ENCODE data around the gene DLEC1.

Gene DLEC1

GRCh38 chr3:38139191-38139590 lies 100.2 kb downstream of the DLEC1 start:
- Histone ChIP-seq H4K20me1 (ENCODE audit: insufficient read depth, low read length) (0 out of 2 replicates have a peak, but pooled peaks cover under 1% of the 10 kb centered on the region), H3K27me3 (ENCODE audit: insufficient read depth, low read length, poor library complexity) (no peaks in the 10 kb centered on the region), H3K4me2 (ENCODE audit: insufficient read depth, low read length) (peak overlapping the region; percentile 97), H3K9me3 (ENCODE audit: insufficient read depth, low read length, severe bottlenecking) (no peaks in the 10 kb centered on the region), H3K36me3 (ENCODE audit: insufficient read depth, low read length) (peaks cover 39% of the 10 kb centered on the region), H3K9ac (ENCODE audit: low read depth, low read length) (peak overlapping the region; percentile 96), H3K27ac (ENCODE audit: low read length) (peak overlapping the region; percentile 78), H3K79me2 (ENCODE audit: insufficient read depth, low read length) (peaks cover 44% of the 10 kb centered on the region), H2AFZ (ENCODE audit: low read depth, low read length) (peak overlapping the region; percentile 99), H3K4me1 (ENCODE audit: insufficient read depth, low read length) (peaks cover 45% of the 10 kb centered on the region), H3K4me3 (ENCODE audit: low read depth in 1 of 2, low read length in 2 of 2) (peak overlapping the region; percentile 91 to 92)
- TF ChIP-seq CTCF (IDR thresholded peaks at IDR 0.05; ENCODE audit: borderline replicate concordance, extremely low read depth, low read length, poor library complexity, severe bottlenecking) (no peak), EZH2 (IDR thresholded peaks at IDR 0.05; ENCODE audit: borderline replicate concordance, low read depth, low read length, severe bottlenecking) (no peak)
- DNase-seq (no peak), ATAC-seq (ENCODE audit: insufficient read depth, low read depth) (no peak)

GRCh38 chr3:38139652-38140051 lies 100.6 kb downstream of the DLEC1 start:
- Histone ChIP-seq H2AFZ (ENCODE audit: low read depth, low read length) (no peak overlapping the region), H3K79me2 (ENCODE audit: insufficient read depth, low read length) (peaks cover 44% of the 10 kb centered on the region), H3K36me3 (ENCODE audit: insufficient read depth, low read length) (peaks cover 35% of the 10 kb centered on the region), H3K9me3 (ENCODE audit: insufficient read depth, low read length, severe bottlenecking) (no peaks in the 10 kb centered on the region), H3K27ac (ENCODE audit: low read length) (peak overlapping the region; percentile 78), H3K4me1 (ENCODE audit: insufficient read depth, low read length) (peaks cover 45% of the 10 kb centered on the region), H3K4me2 (ENCODE audit: insufficient read depth, low read length) (peak overlapping the region; percentile 97), H3K4me3 (ENCODE audit: low read depth in 1 of 2, low read length in 2 of 2) (peak overlapping the region in 1 of 2 experiments; percentile 92; a peak in 3 of 4 replicates), H3K9ac (ENCODE audit: low read depth, low read length) (peak overlapping the region; percentile 96), H3K27me3 (ENCODE audit: insufficient read depth, low read length, poor library complexity) (no peaks in the 10 kb centered on the region), H4K20me1 (ENCODE audit: insufficient read depth, low read length) (no peaks in the 10 kb centered on the region)
- DNase-seq (no peak), ATAC-seq (ENCODE audit: insufficient read depth, low read depth) (no peak)
- TF ChIP-seq EZH2 (IDR thresholded peaks at IDR 0.05; ENCODE audit: borderline replicate concordance, low read depth, low read length, severe bottlenecking) (no peak), CTCF (IDR thresholded peaks at IDR 0.05; ENCODE audit: borderline replicate concordance, extremely low read depth, low read length, poor library complexity, severe bottlenecking) (no peak)

DNA sequence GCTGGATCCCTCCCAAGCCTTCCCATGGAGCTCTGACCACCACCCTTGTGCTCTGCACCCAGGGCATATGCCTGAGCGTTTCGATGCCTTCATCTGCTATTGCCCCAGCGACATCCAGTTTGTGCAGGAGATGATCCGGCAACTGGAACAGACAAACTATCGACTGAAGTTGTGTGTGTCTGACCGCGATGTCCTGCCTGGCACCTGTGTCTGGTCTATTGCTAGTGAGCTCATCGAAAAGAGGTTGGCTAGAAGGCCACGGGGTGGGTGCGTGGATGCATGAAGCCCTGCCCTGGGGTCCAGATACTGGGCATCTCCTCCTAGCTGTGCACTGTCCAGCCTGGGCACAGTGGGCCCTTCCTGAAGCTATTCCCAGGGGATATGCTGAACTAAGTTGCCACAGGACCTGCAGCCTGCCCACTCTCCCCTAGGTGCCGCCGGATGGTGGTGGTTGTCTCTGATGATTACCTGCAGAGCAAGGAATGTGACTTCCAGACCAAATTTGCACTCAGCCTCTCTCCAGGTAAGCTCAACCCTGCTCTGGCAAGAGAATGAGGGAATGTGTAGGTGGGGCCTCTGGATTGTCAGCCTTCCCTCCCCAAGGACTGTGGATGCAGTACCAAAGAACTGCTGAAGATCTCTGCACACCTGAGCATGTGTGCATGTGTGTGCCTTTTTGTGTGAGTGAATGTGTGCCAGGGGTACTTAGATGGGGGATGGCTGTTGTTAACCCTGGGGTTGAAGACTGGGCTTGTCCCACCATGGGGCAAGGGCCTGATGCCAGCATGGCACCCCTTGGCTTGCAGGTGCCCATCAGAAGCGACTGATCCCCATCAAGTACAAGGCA lies 101.5 kb downstream of the DLEC1 start:
- H3K79me2 ChIP-seq (ENCODE audit: insufficient read depth, low read length) = peaks cover 36% of the 10 kb centered on the region
- no peaks in the 10 kb centered on the region for H3K27me3 ChIP-seq (ENCODE audit: insufficient read depth, low read length, poor library complexity)
- H3K27ac ChIP-seq (ENCODE audit: low read length) = no peak overlapping the region
- peak overlapping the region; percentile 97; the same call in 1 of the 2 replicates for H3K4me2 ChIP-seq (ENCODE audit: insufficient read depth, low read length)
- peaks cover 36% of the 10 kb centered on the region for H3K4me1 ChIP-seq (ENCODE audit: insufficient read depth, low read length)
- H3K4me3 ChIP-seq (ENCODE audit: low read depth in 1 of 2, low read length in 2 of 2) = peak overlapping the region in 1 of 2 experiments; percentile 92; a peak in 2 of 4 replicates
- peaks cover 26% of the 10 kb centered on the region for H3K36me3 ChIP-seq (ENCODE audit: insufficient read depth, low read length)
- ATAC-seq (ENCODE audit: insufficient read depth, low read depth) (no peak), DNase-seq (no peak)
- H2AFZ ChIP-seq (ENCODE audit: low read depth, low read length) = no peak overlapping the region
- TF ChIP-seq CTCF (IDR thresholded peaks at IDR 0.05; ENCODE audit: borderline replicate concordance, extremely low read depth, low read length, poor library complexity, severe bottlenecking) = peak; percentile 7
- no peak for TF ChIP-seq EZH2 (IDR thresholded peaks at IDR 0.05; ENCODE audit: borderline replicate concordance, low read depth, low read length, severe bottlenecking)
- no peaks in the 10 kb centered on the region for H3K9me3 ChIP-seq (ENCODE audit: insufficient read depth, low read length, severe bottlenecking)
- no peaks in the 10 kb centered on the region for H4K20me1 ChIP-seq (ENCODE audit: insufficient read depth, low read length)
- H3K9ac ChIP-seq (ENCODE audit: low read depth, low read length) = no peak overlapping the region; the same call in 1 of the 2 replicates
